Right atrium auricular region (tissue), 2 donors: ENCODE measurements around the gene NBPF11. TPM values are rescaled to one million over a fixed set of nuclear protein-coding genes. Genes with fewer than 3 reads are reported as not detected.
A peak's percentile ranks its signal among the peaks of the same experiment; 100 is the strongest.
"Not testable (repeated sequence)": the region's sequence is repeated elsewhere in the genome, so short reads cannot be mapped to it uniquely, and the experiment has no call there.

Experiments
- DNase-seq: peaks from one replicate; pipeline ENCODE4 v3.0.0-alpha.2; 2019; ENCODE audit warnings: low spot score
- H3K27ac ChIP-seq, 2 donors: fragments of 200-600 bp; sonication (generic); 1 replicate in 1 of 2; 2 replicates in 1 of 2; pipeline ENCODE4 v1.5.1; 2016 to 2019
- H3K27me3 ChIP-seq, 2 donors: fragments of 200-600 bp; sonication (generic); one replicate each; pipeline versions ENCODE4 v1.5.1 to v1.6.0; 2017 to 2019
- H3K36me3 ChIP-seq: fragments of 200-600 bp; sonication (generic); one replicate; pipeline ENCODE4 v1.5.1; 2016
- H3K4me1 ChIP-seq, 2 donors: fragments of 200-600 bp; sonication (generic); one replicate each; pipeline versions ENCODE4 v1.5.1 to v1.6.0; 2017 to 2019
- H3K4me3 ChIP-seq, 2 donors: fragments of 200-600 bp; sonication (generic); 1 replicate in 1 of 2; 2 replicates in 1 of 2; pipeline ENCODE4 v1.5.1; 2017 to 2019; ENCODE audit warnings: mild to moderate bottlenecking in 1 of 2, moderate library complexity in 1 of 2
- H3K9me3 ChIP-seq, 2 donors: fragments of 200-600 bp; sonication (generic); one replicate each; pipeline ENCODE4 v1.5.1; 2019
- total RNA-seq, 2 donors: library from RNA; depleted of rRNA; stranded (reverse); fragments of >200 nt; gene quantifications; one replicate each; pipeline ENCODE4 v1.1.0, GENCODE V29; 2016
- TF ChIP-seq, protein P1 (sequence below), 2 donors: fragments of 200-600 bp; sonication (generic); IDR thresholded peaks; one replicate each; pipeline ENCODE4 v1.5.1; 2019; ENCODE audit warnings: antibody characterized with exemption in 2 of 2

Gene NBPF11
- 1 to 10 TPM; 1.9 to 2.2 TPM for total RNA-seq

- not testable (repeated sequence) for H3K36me3 ChIP-seq, H3K9me3 ChIP-seq, H3K27me3 ChIP-seq, H3K4me1 ChIP-seq
- peak within 1 kb of the TSS; percentile 78 to 84 for H3K4me3 ChIP-seq
- peak; percentile 69 for DNase-seq
- H3K27ac ChIP-seq = peak within 1 kb of the TSS; percentile 70 to 74
Observed at GRCh38 chr1:148151911-148152656, at the start of gene NBPF11. Gene NBPF11, minus strand, starts transcription at chr1:148152281. Its CDS starts 25,278 bp downstream, at chr1:148127003.

GRCh38 chr1:148197396-148197795 is 45.3 kb upstream of the NBPF11 start:
- not testable (repeated sequence) for H3K36me3 ChIP-seq, H3K4me1 ChIP-seq, DNase-seq

GRCh38 chr1:148196949-148197348 is 44.9 kb upstream of the NBPF11 start:
- not testable (repeated sequence) for H3K4me1 ChIP-seq, H3K36me3 ChIP-seq, DNase-seq, H3K27ac ChIP-seq, H3K27me3 ChIP-seq, H3K4me3 ChIP-seq, H3K9me3 ChIP-seq

More at GRCh38 chr1:148197396-148197795, 45.3 kb upstream of the NBPF11 start:
- not testable (repeated sequence) for H3K9me3 ChIP-seq, H3K27me3 ChIP-seq, H3K27ac ChIP-seq, H3K4me3 ChIP-seq

- H3K9me3 ChIP-seq, DNase-seq, H3K36me3 ChIP-seq: not testable (repeated sequence)
Observed at GRCh38 chr1:148195115-148195514, 43.0 kb upstream of the NBPF11 start.

GRCh38 chr1:148188768-148189167 is 36.7 kb upstream of the NBPF11 start:
- not testable (repeated sequence) for H3K9me3 ChIP-seq, H3K36me3 ChIP-seq, H3K4me3 ChIP-seq, H3K27ac ChIP-seq, H3K4me1 ChIP-seq, H3K27me3 ChIP-seq, DNase-seq

More at GRCh38 chr1:148195115-148195514, 43.0 kb upstream of the NBPF11 start:
- not testable (repeated sequence) for H3K4me1 ChIP-seq, H3K4me3 ChIP-seq, H3K27me3 ChIP-seq, H3K27ac ChIP-seq

DNA sequence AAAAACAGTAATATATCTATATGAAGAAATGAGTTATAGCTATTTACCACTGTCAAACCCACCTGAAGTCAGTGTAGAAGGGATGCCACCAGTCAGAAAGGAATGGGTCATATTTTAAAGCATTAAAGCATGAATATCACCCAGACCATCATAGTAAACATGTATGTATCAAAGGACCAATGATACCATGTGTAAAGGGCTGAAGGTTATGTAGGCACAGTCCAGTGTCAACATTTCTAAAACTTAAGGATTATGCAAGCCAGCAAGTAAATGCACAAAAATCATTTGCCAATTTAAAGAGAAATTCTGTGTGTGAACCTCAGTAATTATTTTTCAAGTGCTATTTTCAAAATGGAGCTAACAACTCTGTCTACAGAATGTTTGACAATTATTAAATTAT is 26.6 kb upstream of the NBPF11 start:
- DNase-seq, H3K27ac ChIP-seq, H3K4me3 ChIP-seq: not testable (repeated sequence)

GRCh38 chr1:148175414-148175813 is 23.3 kb upstream of the NBPF11 start:
- not testable (repeated sequence) for DNase-seq, H3K27ac ChIP-seq, H3K9me3 ChIP-seq, H3K4me3 ChIP-seq, H3K36me3 ChIP-seq, H3K27me3 ChIP-seq, H3K4me1 ChIP-seq

More for the DNA sequence above, 26.6 kb upstream of the NBPF11 start:
- H3K9me3 ChIP-seq, H3K36me3 ChIP-seq, H3K4me1 ChIP-seq, H3K27me3 ChIP-seq: not testable (repeated sequence)

DNA sequence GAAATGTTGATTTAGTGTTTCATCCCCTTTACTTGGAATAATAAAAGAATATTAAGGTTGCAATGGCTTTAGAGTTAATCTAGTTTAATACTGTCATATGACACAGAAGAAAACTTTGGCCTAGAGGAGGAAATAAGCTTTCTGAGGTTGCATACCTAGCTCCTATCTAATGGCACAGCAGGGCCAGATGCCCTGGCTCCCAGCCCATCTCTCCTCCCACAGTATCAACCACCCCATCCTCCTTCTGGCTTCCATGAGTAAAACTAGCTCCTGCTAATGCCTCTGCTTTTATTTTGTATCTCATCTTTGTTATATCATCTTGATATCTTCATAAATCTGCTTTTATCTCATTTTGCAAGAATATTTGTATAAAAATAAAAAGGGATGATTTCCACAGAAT is 19.9 kb upstream of the NBPF11 start:
- not testable (repeated sequence) for H3K9me3 ChIP-seq, H3K27me3 ChIP-seq, H3K4me1 ChIP-seq, H3K4me3 ChIP-seq, DNase-seq, H3K27ac ChIP-seq, H3K36me3 ChIP-seq

- no peaks in the 10 kb centered on the region for H3K9me3 ChIP-seq
Observed at GRCh38 chr1:148166558-148167492, 14.7 kb upstream of the NBPF11 start.

More at GRCh38 chr1:148166558-148167492, 14.7 kb upstream of the NBPF11 start:
- Histone ChIP-seq H3K27me3 (no peaks in the 10 kb centered on the region), H3K4me3 (no peak overlapping the region), H3K27ac (no peak overlapping the region), H3K4me1 (no peaks in the 10 kb centered on the region), H3K36me3 (no peaks in the 10 kb centered on the region)
- DNase-seq = no peak
- TF ChIP-seq, protein P1, sequence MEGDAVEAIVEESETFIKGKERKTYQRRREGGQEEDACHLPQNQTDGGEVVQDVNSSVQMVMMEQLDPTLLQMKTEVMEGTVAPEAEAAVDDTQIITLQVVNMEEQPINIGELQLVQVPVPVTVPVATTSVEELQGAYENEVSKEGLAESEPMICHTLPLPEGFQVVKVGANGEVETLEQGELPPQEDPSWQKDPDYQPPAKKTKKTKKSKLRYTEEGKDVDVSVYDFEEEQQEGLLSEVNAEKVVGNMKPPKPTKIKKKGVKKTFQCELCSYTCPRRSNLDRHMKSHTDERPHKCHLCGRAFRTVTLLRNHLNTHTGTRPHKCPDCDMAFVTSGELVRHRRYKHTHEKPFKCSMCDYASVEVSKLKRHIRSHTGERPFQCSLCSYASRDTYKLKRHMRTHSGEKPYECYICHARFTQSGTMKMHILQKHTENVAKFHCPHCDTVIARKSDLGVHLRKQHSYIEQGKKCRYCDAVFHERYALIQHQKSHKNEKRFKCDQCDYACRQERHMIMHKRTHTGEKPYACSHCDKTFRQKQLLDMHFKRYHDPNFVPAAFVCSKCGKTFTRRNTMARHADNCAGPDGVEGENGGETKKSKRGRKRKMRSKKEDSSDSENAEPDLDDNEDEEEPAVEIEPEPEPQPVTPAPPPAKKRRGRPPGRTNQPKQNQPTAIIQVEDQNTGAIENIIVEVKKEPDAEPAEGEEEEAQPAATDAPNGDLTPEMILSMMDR (IDR thresholded peaks at IDR 0.05) = no peak
